Smooth muscle cell (in vitro differentiated cells): Measurements from ENCODE around the gene CCDC183. TPM values are rescaled to one million over a fixed set of nuclear protein-coding genes. Genes with fewer than 3 reads are reported as not detected.

Source experiments
- DNase-seq: peaks from one replicate; lab custom pipeline; 2025; ENCODE audit not compliant: unreplicated experiment; lab: John Stamatoyannopoulos, UW
- H2AFZ ChIP-seq: fragments of 200-600 bp; sonication (generic); 2 replicates; pipeline ENCODE4 v1.6.0; 2016; ENCODE audit warnings: antibody characterized with exemption, low read depth, mild to moderate bottlenecking
- H3F3A ChIP-seq: fragments of 200-600 bp; sonication (generic); 2 replicates; pipeline ENCODE4 v1.6.0; 2017; ENCODE audit warnings: antibody characterized with exemption, low read depth
- H3K27ac ChIP-seq: fragments of 200-600 bp; sonication (generic); 2 replicates; pipeline ENCODE4 v1.5.1; 2016; ENCODE audit warnings: low read depth, mild to moderate bottlenecking
- H3K27me3 ChIP-seq: fragments of 200-600 bp; sonication (generic); 2 replicates; pipeline ENCODE4 v1.6.1; 2016; ENCODE audit warnings: low read depth, mild to moderate bottlenecking
- H3K36me3 ChIP-seq: fragments of 200-600 bp; sonication (generic); 2 replicates; pipeline ENCODE4 v1.5.1; 2016; ENCODE audit warnings: low read depth
- H3K4me1 ChIP-seq: fragments of 200-600 bp; sonication (generic); 2 replicates; pipeline ENCODE4 v1.5.1; 2016; ENCODE audit warnings: low read depth
- H3K4me2 ChIP-seq: fragments of 200-600 bp; sonication (generic); 2 replicates; pipeline ENCODE4 v1.6.0; 2016; ENCODE audit warnings: mild to moderate bottlenecking
- H3K4me3 ChIP-seq: fragments of 200-600 bp; sonication (generic); 2 replicates; pipeline ENCODE4 v1.5.1; 2016; ENCODE audit warnings: mild to moderate bottlenecking
- H3K79me2 ChIP-seq: fragments of 200-600 bp; sonication (generic); 2 replicates; pipeline ENCODE4 v1.6.0; 2016; ENCODE audit warnings: low read depth, mild to moderate bottlenecking
- H3K9ac ChIP-seq: fragments of 200-600 bp; sonication (generic); 2 replicates; pipeline ENCODE4 v1.6.0; 2016; ENCODE audit warnings: low read depth
- H3K9me3 ChIP-seq: fragments of 200-600 bp; sonication (generic); replicated peaks from 2 replicates; pipeline ENCODE4 v1.5.1; 2016; ENCODE audit warnings: low read depth
- H4K20me1 ChIP-seq: fragments of 200-600 bp; sonication (generic); 2 replicates; pipeline ENCODE4 v1.6.0; 2016; ENCODE audit warnings: low read depth
- WGBS: methylation state at CpG from one replicate; pipeline ENCODE4 v1.1.7; 2016; ENCODE audit warnings: low lambda C conversion rate; 5-methylcytosine and 5-hydroxymethylcytosine counted together
- polyA plus RNA-seq: library from polyadenylated mRNA; unstranded; fragments of >200 nt; fragmentation: Nextera tagmentation; extraction: Ambion mirVana; gene quantifications from 2 replicates; pipeline ENCODE4 v1.2.1, GENCODE V29; 2016
- total RNA-seq: library from RNA; depleted of rRNA; stranded (reverse); fragments of >200 nt; gene quantifications from 2 replicates; pipeline ENCODE4 v1.2.3, GENCODE V29; 2014
- TF ChIP-seq, protein P1 (sequence below): fragments of 200-600 bp; sonication (generic); IDR thresholded peaks from 2 replicates; pipeline ENCODE4 v1.5.1; 2017; ENCODE audit warnings: borderline replicate concordance, mild to moderate bottlenecking, antibody characterized with exemption; ENCODE audit not compliant: insufficient read depth, poor library complexity, severe bottlenecking

Gene CCDC183
- total and polyA plus RNA-seq, 2 experiments from 2014 or later, result 2.0 to 3.7 TPM

- Histone ChIP-seq H3K27me3 (no peaks in the 10 kb centered on the region), H3K9me3 (no peaks in the 10 kb centered on the region), H3K27ac (no peak overlapping the region), H3K36me3 (no peaks in the 10 kb centered on the region), H3K79me2 (peaks cover 17% of the 10 kb centered on the region), H3F3A (no peaks in the 10 kb centered on the region), H3K9ac (no peak overlapping the region), H4K20me1 (peaks cover 11% of the 10 kb centered on the region), H3K4me2 (no peak overlapping the region), H3K4me1 (peaks cover 21% of the 10 kb centered on the region), H3K4me3 (no peak overlapping the region), H2AFZ (no peak overlapping the region)
- DNase-seq, result no peak
- TF ChIP-seq, protein P1, sequence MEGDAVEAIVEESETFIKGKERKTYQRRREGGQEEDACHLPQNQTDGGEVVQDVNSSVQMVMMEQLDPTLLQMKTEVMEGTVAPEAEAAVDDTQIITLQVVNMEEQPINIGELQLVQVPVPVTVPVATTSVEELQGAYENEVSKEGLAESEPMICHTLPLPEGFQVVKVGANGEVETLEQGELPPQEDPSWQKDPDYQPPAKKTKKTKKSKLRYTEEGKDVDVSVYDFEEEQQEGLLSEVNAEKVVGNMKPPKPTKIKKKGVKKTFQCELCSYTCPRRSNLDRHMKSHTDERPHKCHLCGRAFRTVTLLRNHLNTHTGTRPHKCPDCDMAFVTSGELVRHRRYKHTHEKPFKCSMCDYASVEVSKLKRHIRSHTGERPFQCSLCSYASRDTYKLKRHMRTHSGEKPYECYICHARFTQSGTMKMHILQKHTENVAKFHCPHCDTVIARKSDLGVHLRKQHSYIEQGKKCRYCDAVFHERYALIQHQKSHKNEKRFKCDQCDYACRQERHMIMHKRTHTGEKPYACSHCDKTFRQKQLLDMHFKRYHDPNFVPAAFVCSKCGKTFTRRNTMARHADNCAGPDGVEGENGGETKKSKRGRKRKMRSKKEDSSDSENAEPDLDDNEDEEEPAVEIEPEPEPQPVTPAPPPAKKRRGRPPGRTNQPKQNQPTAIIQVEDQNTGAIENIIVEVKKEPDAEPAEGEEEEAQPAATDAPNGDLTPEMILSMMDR, result no peak
- WGBS, result 91% methylated on average over 20 of the region's 20 CpGs
Observed at GRCh38 chr9:136804509-136805206, 8.5 kb downstream of the CCDC183 start.

- no peak overlapping the region for H3K4me3 ChIP-seq
- H3K27me3 ChIP-seq, result no peaks in the 10 kb centered on the region
- H3K27ac ChIP-seq, result no peak overlapping the region
- DNase-seq, result no peak
- H3K4me1 ChIP-seq, result peaks cover 25% of the 10 kb centered on the region
- no peaks in the 10 kb centered on the region for H3K36me3 ChIP-seq
- H3K9me3 ChIP-seq, result no peaks in the 10 kb centered on the region
- TF ChIP-seq, protein P1, result no peak
- no peak overlapping the region for H3K4me2 ChIP-seq
- 87% methylated on average over 12 of the region's 12 CpGs for WGBS
- H3K9ac ChIP-seq, result no peak overlapping the region
- H2AFZ ChIP-seq, result no peak overlapping the region
- H3K79me2 ChIP-seq, result peaks cover 23% of the 10 kb centered on the region
- H4K20me1 ChIP-seq, result peaks cover 17% of the 10 kb centered on the region
- H3F3A ChIP-seq, result peaks cover 3% of the 10 kb centered on the region
Observed at GRCh38 chr9:136805207-136805740, 9.1 kb downstream of the CCDC183 start.

GRCh38 chr9:136806067-136806466 lies 9.9 kb downstream of the CCDC183 start:
- Histone ChIP-seq H3K79me2 (peaks cover 31% of the 10 kb centered on the region), H3K4me3 (no peak overlapping the region), H3F3A (peaks cover 3% of the 10 kb centered on the region), H3K9ac (no peak overlapping the region), H3K4me2 (peak overlapping the region; percentile 89), H3K27me3 (no peaks in the 10 kb centered on the region), H3K27ac (no peak overlapping the region), H3K36me3 (no peaks in the 10 kb centered on the region), H4K20me1 (peaks cover 25% of the 10 kb centered on the region), H3K9me3 (no peaks in the 10 kb centered on the region), H2AFZ (no peak overlapping the region), H3K4me1 (peaks cover 28% of the 10 kb centered on the region)
- WGBS, result 97% methylated on average over 10 of the region's 10 CpGs
- TF ChIP-seq, protein P1, result no peak
- DNase-seq, result no peak
